Activated CD8-positive, alpha-beta T cell treated with anti-CD3 and anti-CD28 coated beads for 36 hours (primary cell): ENCODE data around the gene SPAG4. TPM values are rescaled to one million over a fixed set of nuclear protein-coding genes. Genes with fewer than 3 reads are reported as not detected.

Source experiments
- ATAC-seq: fragments of 200-7000 bp; cut with Tn5 transposase; one replicate; pipeline ENCODE4 v1.10.0; 2021; ENCODE audit warnings: mild to moderate bottlenecking, moderate library complexity
- CTCF ChIA-PET: fragments of 350-600 bp; sonication (Branson Sonifier 250); formaldehyde crosslinking; loops from one replicate; lab custom pipeline; 2021; ENCODE audit warnings: antibody characterized with exemption; lab: Charles Lee
- POLR2A ChIA-PET: fragments of 350-600 bp; sonication (Branson Sonifier 250); formaldehyde crosslinking; loops from one replicate; lab custom pipeline; 2021; ENCODE audit warnings: antibody characterized with exemption; lab: Charles Lee
- DNase-seq: peaks from one replicate; pipeline ENCODE4 v3.0.0-alpha.2; 2020
- H3K27ac Mint-ChIP-seq: one replicate; pipeline ENCODE4 v1.8.0; 2021; ENCODE audit warnings: mild to moderate bottlenecking, mixed read lengths
- H3K27me3 Mint-ChIP-seq: one replicate; pipeline ENCODE4 v1.8.0; 2021; ENCODE audit warnings: mixed read lengths
- H3K36me3 Mint-ChIP-seq: one replicate; pipeline ENCODE4 v1.8.0; 2021; ENCODE audit warnings: low read depth, mixed read lengths
- H3K4me1 Mint-ChIP-seq: one replicate; pipeline ENCODE4 v1.8.0; 2021; ENCODE audit warnings: low read depth, mixed read lengths
- H3K4me3 Mint-ChIP-seq: one replicate; pipeline ENCODE4 v1.8.0; 2021; ENCODE audit warnings: mild to moderate bottlenecking, moderate library complexity, mixed read lengths
- H3K9me3 Mint-ChIP-seq: one replicate; pipeline ENCODE4 v1.8.0; 2021; ENCODE audit warnings: mixed read lengths
- CTCF ChIP-seq: fragments of 200-600 bp; IDR thresholded peaks from one replicate; pipeline ENCODE4 v1.8.0; 2022; ENCODE audit warnings: antibody characterized with exemption, mild to moderate bottlenecking
- intact Hi-C: fragments of 100-400 bp; cut with micrococcal nuclease; formaldehyde crosslinking; loops from one replicate; pipeline ENCODE4 v1.10.0; 2022
- total RNA-seq, 2 experiments: library from RNA; stranded (reverse); gene quantifications; one replicate each; pipeline ENCODE4 v1.2.3, GENCODE V29; 2021

The SPAG4 gene, protein sequence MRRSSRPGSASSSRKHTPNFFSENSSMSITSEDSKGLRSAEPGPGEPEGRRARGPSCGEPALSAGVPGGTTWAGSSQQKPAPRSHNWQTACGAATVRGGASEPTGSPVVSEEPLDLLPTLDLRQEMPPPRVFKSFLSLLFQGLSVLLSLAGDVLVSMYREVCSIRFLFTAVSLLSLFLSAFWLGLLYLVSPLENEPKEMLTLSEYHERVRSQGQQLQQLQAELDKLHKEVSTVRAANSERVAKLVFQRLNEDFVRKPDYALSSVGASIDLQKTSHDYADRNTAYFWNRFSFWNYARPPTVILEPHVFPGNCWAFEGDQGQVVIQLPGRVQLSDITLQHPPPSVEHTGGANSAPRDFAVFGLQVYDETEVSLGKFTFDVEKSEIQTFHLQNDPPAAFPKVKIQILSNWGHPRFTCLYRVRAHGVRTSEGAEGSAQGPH
- 10 to 100 TPM; 11.5 to 11.8 TPM for total RNA-seq

DNA sequence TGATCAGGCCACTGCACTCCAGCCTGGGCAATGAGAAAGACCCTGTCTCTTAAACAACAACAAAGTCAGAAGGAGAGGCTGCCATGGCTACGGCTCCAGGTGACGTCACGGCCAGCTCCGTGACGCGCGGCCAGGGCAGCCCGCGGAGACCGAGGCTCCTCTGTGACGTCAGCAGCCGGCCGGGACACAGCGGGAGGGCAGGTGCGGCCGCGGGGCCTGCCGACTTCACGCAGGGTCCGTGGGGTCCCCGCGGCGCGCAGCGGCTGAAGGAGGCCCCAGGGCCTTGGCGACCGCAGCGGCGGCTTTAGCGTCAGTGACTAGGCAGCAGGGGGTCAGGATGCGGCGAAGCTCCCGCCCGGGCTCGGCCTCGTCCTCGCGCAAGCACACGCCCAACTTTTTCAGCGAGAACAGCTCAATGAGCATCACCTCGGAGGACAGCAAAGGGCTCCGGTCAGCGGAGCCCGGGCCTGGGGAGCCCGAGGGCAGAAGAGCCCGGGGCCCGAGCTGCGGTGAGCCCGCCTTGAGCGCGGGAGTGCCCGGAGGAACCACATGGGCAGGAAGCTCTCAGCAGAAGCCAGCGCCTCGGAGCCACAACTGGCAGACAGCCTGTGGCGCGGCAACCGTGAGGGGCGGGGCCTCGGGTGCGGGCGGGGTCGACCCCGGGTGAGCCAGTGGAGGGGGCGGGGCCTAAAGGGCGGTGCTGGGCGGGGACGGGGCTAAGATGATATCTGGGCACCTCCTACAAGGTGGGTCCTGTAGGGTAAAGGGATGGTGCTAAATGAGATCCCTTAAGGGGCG is at the start of gene SPAG4:
TSS of gene SPAG4 (plus strand) at position 163 of the 798 bp plus-strand sequence. CDS start at position 338, 175 bp downstream.
- no peak for TF ChIP-seq CTCF
- H3K4me1 Mint-ChIP-seq, result peaks cover 42% of the 10 kb centered on the region
- peak; percentile 100 for DNase-seq
- no peaks in the 10 kb centered on the region for H3K9me3 Mint-ChIP-seq
- CTCF ChIA-PET, result interaction anchor here (1.0 to 4.7 kb wide), 6 partner anchors 14 to 339 kb away, joined by 4 to 49 read pairs (median 5); partner anchors contain the start of genes CPNE1, RBM12 and SCAND1
- intact Hi-C loops, result loop anchor here (5.0 to 10.0 kb wide), 3 partner anchors 46 to 339 kb away; partner anchors contain the start of genes CPNE1, RBM12, RBM39 and SCAND1
- H3K36me3 Mint-ChIP-seq, result peaks cover 2% of the 10 kb centered on the region
- H3K4me3 Mint-ChIP-seq, result peak within 1 kb of the TSS; percentile 89
- ATAC-seq, result peak; percentile 89
- peaks cover 3% of the 10 kb centered on the region for H3K27me3 Mint-ChIP-seq
- POLR2A ChIA-PET, result interaction anchor here (0.6 to 6.4 kb wide), 13 partner anchors 13 to 727 kb away, joined by 3 to 163 read pairs (median 4); partner anchors contain the start of genes CEP250, CPNE1, NFS1 and RBM12
- peak within 1 kb of the TSS; percentile 92 for H3K27ac Mint-ChIP-seq

DNA sequence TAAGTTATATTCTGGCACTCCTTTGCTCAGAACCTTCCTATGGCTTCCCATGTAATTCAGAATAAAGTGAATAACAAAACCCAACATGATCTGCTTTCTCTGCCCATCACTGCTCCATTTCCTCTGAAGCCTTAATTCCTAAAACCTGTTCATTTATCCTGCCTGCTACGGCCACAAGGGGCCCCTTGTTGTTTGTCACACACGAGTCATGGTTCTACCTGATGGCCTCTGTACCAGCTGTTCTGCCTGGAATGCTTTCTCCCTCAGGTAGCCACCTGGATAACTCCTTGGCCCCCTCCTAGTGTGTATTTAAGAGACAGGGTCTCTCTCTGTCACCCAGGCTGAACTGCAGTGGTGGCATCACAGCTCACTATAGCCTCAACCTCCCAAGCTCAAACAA is 47.0 kb upstream of the SPAG4 start:
- ATAC-seq, result no peak
- ChIA-PET POLR2A (no interaction called here), CTCF (no interaction called here)
- no peak overlapping the region for H3K4me3 Mint-ChIP-seq
- TF ChIP-seq CTCF, result peak; percentile 23
- no peak overlapping the region for H3K27ac Mint-ChIP-seq
- H3K4me1 Mint-ChIP-seq, result no peaks in the 10 kb centered on the region
- intact Hi-C loops, result no loop called here
- H3K36me3 Mint-ChIP-seq, result peaks cover 2% of the 10 kb centered on the region
- DNase-seq, result peak; percentile 20
- H3K9me3 Mint-ChIP-seq, result peaks cover 5% of the 10 kb centered on the region
- H3K27me3 Mint-ChIP-seq, result no peaks in the 10 kb centered on the region

DNA sequence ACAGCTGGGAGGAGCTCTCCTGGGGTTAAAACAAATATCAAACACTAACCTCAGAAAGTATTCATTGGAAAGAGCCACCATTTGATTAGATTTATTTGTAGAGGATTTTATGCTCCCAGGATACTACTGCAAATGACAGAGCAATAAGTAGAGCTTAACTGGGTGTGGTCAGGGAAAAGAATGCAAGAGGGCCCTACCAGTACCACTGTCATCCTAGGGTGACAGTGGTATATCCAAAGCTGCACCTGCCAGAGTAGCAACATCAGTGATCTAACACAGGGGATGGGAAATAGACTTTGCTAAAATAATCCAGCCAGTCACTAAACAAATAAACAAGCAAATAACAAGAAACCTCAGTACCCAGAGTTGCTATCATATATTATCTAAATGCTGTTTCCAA is 44.1 kb upstream of the SPAG4 start:
- Mint-ChIP-seq H3K36me3 (peaks cover 2% of the 10 kb centered on the region), H3K27ac (no peak overlapping the region), H3K9me3 (peaks cover 7% of the 10 kb centered on the region), H3K4me3 (no peak overlapping the region), H3K4me1 (no peaks in the 10 kb centered on the region), H3K27me3 (no peaks in the 10 kb centered on the region)
- intact Hi-C loops, result no loop called here
- POLR2A ChIA-PET, result no interaction called here
- DNase-seq (no peak), ATAC-seq (no peak)
- no peak for TF ChIP-seq CTCF
- CTCF ChIA-PET, result interaction anchor here (0.8 to 1.7 kb wide), 2 partner anchors 9 to 20 kb away, joined by 3 to 4 read pairs; no protein-coding TSS in a partner anchor

DNA sequence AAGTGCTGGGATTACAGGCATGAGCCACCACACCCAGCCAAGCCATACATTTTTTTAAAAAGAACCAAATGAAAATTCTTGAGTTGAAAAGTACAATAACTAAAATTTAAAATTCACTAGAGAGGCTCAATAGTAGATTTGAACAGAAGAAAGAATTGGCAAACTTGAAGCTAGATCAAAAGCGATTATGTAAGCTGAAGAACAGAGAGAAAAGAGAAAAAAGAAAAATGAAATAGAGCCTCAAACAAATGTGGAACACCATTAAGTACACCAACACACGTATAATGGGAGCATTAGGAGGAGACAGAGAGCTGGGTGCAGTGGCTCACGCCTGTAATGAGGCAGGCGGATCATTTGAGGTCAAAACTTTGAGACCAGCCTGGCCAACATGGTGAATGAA is 42.8 kb upstream of the SPAG4 start:
- intact Hi-C loops, result no loop called here

More for the DNA sequence above, 42.8 kb upstream of the SPAG4 start:
- H3K27ac Mint-ChIP-seq, result no peak overlapping the region
- H3K9me3 Mint-ChIP-seq, result peaks cover 7% of the 10 kb centered on the region
- TF ChIP-seq CTCF, result no peak
- ATAC-seq (no peak), DNase-seq (no peak)
- peaks cover 2% of the 10 kb centered on the region for H3K36me3 Mint-ChIP-seq
- POLR2A ChIA-PET, result interaction anchor here (0.7 to 0.9 kb wide), 2 partner anchors 11 to 157 kb away, joined by 3 read pairs; no protein-coding TSS in a partner anchor
- H3K27me3 Mint-ChIP-seq, result no peaks in the 10 kb centered on the region
- no peaks in the 10 kb centered on the region for H3K4me1 Mint-ChIP-seq
- CTCF ChIA-PET, result interaction anchor here (1.2 kb wide), 1 partner anchor 21 kb away, joined by 3 read pairs; no protein-coding TSS in a partner anchor
- no peak overlapping the region for H3K4me3 Mint-ChIP-seq
